K562 (cell line): ENCODE results near the gene TMEM247. TPM values are rescaled to one million over a fixed set of nuclear protein-coding genes. Genes with fewer than 3 reads are reported as not detected.

Experiments used
- ATAC-seq: fragments of 200-7000 bp; cut with Tn5 transposase; 3 replicates; pipeline ENCODE4 v1.9.1; 2020; ENCODE audit warnings: moderate library complexity
- BruUV-seq: library from RNA; stranded (reverse); fragments of 400-500 nt; replicated peaks from 2 replicates; lab custom pipeline; 2021; lab: Mats Ljungman, UMichigan
- CTCF ChIA-PET: fragments of 300-600 bp; formaldehyde crosslinking; extraction: SDS; loops from one replicate; lab custom pipeline; 2021; ENCODE audit warnings: low intra/inter-chr PET ratio; lab: Yijun Ruan, JAX
- POLR2A ChIA-PET: fragments of 300-600, 350-650 bp; sonication (Branson Sonifier 250); formaldehyde crosslinking; extraction: SDS; loops from one replicate; lab custom pipeline; 2021; ENCODE audit warnings: antibody characterized with exemption, inconsistent platforms; lab: Yijun Ruan, JAX
- DNase-seq, 4 experiments: peaks; one replicate each; pipeline versions ENCODE4 v3.0.0 to v3.0.0-alpha.2; 2011 to 2018; ENCODE audit warnings: low spot score in 3 of 4, mixed read lengths in 3 of 4; ENCODE audit errors: extremely low read depth in 1 of 4
- FAIRE-seq: peaks from 2 replicates; lab custom pipeline; 2011; peaks lifted over from hg19 to GRCh38; lab: Jason Lieb, UNC
- H2AFZ ChIP-seq: 2 replicates; pipeline ENCODE4 v1.6.0; 2011; ENCODE audit warnings: low read depth, low read length, control low read depth, inconsistent platforms
- H3K27ac ChIP-seq: fragments of 200-600 bp; 3 replicates; pipeline ENCODE4 v1.8.0; 2011; ENCODE audit warnings: low read depth, mild to moderate bottlenecking, control low read depth, inconsistent platforms, low read length, moderate library complexity, mixed read lengths; ENCODE audit errors: extremely low read depth
- H3K27me3 ChIP-seq, 2 experiments: fragments of 300-600 bp in 1 of 2; 2 replicates in 1 of 2; 3 replicates in 1 of 2; pipeline versions ENCODE4 v1.6.0 to v1.8.0; 2011; ENCODE audit warnings: inconsistent platforms in 2 of 2, low read length in 2 of 2, mild to moderate bottlenecking in 1 of 2, mixed read lengths in 1 of 2, moderate library complexity in 1 of 2; ENCODE audit not compliant: control insufficient read depth in 2 of 2, insufficient read depth in 2 of 2
- H3K36me3 ChIP-seq: fragments of 300-600 bp; 3 replicates; pipeline ENCODE4 v1.8.0; 2011; ENCODE audit warnings: mild to moderate bottlenecking, low read length, inconsistent platforms; ENCODE audit not compliant: control insufficient read depth, insufficient read depth
- H3K4me1 ChIP-seq, 2 experiments: fragments of 200-600 bp in 1 of 2; replicated peaks in 1 of 2; 2 replicates in 1 of 2; 3 replicates in 1 of 2; pipeline versions ENCODE4 v1.5.1 to v1.8.0; 2011; ENCODE audit warnings: inconsistent platforms in 2 of 2, low read length in 2 of 2, mild to moderate bottlenecking in 1 of 2, mixed read lengths in 1 of 2, moderate library complexity in 1 of 2; ENCODE audit not compliant: control insufficient read depth in 2 of 2, insufficient read depth in 2 of 2
- H3K4me2 ChIP-seq: 2 replicates; pipeline ENCODE4 v1.6.1; 2011; ENCODE audit warnings: low read length, control low read depth, inconsistent platforms, mixed read lengths; ENCODE audit not compliant: insufficient read depth
- H3K4me3 ChIP-seq: fragments of 200-600 bp; sonication (generic), shearing (Covaris generic); 2 replicates; pipeline ENCODE4 v1.5.1; 2016; ENCODE audit warnings: control low read depth, inconsistent platforms
- H3K79me2 ChIP-seq: fragments of 200-600 bp; 3 replicates; pipeline ENCODE4 v1.8.0; 2011; ENCODE audit warnings: low read length, inconsistent platforms; ENCODE audit not compliant: control insufficient read depth, insufficient read depth
- H3K9ac ChIP-seq, 2 experiments: 2 replicates each; pipeline versions ENCODE4 v1.6.0 to v1.6.1; 2011; ENCODE audit warnings: low read depth in 2 of 2, low read length in 2 of 2, control low read depth in 1 of 2, inconsistent platforms in 1 of 2, mild to moderate bottlenecking in 1 of 2, mixed read lengths in 1 of 2; ENCODE audit not compliant: insufficient read depth in 1 of 2
- H3K9me1 ChIP-seq: one replicate; pipeline ENCODE4 v1.6.0; 2011; ENCODE audit warnings: inconsistent platforms, mild to moderate bottlenecking, low read length, moderate library complexity; ENCODE audit not compliant: control insufficient read depth, insufficient read depth
- H3K9me3 ChIP-seq: replicated peaks from 2 replicates; pipeline ENCODE4 v1.5.1; 2011; ENCODE audit warnings: low read depth, low read length, inconsistent platforms; ENCODE audit not compliant: control insufficient read depth, insufficient read depth
- H4K20me1 ChIP-seq: replicated peaks from 2 replicates; pipeline ENCODE4 v1.6.1; 2011; ENCODE audit warnings: low read length, inconsistent platforms, mixed read lengths; ENCODE audit not compliant: control insufficient read depth, insufficient read depth
- CUX1 ChIP-seq: fragments of 200-800 bp; sonication (Bioruptor generic); IDR thresholded peaks from 2 replicates; pipeline ENCODE4 v1.6.1; 2016; ENCODE audit warnings: missing genetic modification characterization, missing compliant biosample characterization
- EWSR1 ChIP-seq: fragments of 450-650 bp; IDR thresholded peaks from 2 replicates; pipeline ENCODE4 v1.6.1; 2018; ENCODE audit warnings: borderline replicate concordance, mild to moderate bottlenecking, low read depth, moderate library complexity; ENCODE audit not compliant: partially characterized antibody
- POLR2AphosphoS2 ChIP-seq: IDR thresholded peaks from 2 replicates; pipeline ENCODE4 v1.6.1; 2012; ENCODE audit warnings: low read length, improper control_type of control experiment
- PREB ChIP-seq: sonication (generic); formaldehyde crosslinking; IDR thresholded peaks from 2 replicates; pipeline ENCODE4 v1.8.1; 2023; ENCODE audit warnings: mild to moderate bottlenecking, missing genetic modification reagents
- SFPQ ChIP-seq: fragments of 200-400 bp; formaldehyde crosslinking; IDR thresholded peaks from 2 replicates; pipeline ENCODE4 v1.6.1; 2017; ENCODE audit warnings: mild to moderate bottlenecking, low read depth, low read length, moderate library complexity
- SMARCA4 ChIP-seq: fragments of 450-650 bp; IDR thresholded peaks from 2 replicates; pipeline ENCODE4 v1.6.1; 2016
- TAF9B ChIP-seq: fragments of 450-650 bp; IDR thresholded peaks from 2 replicates; pipeline ENCODE4 v1.6.1; 2018; ENCODE audit warnings: mild to moderate bottlenecking; ENCODE audit not compliant: partially characterized antibody
- TEAD1 ChIP-seq, 2 experiments: fragments of 450-650 bp in 1 of 2; sonication (generic) in 1 of 2; formaldehyde crosslinking; IDR thresholded peaks; 2 replicates each; pipeline versions ENCODE4 v1.4.0 to v1.8.0; 2020 to 2022; ENCODE audit warnings: mild to moderate bottlenecking in 2 of 2, missing genetic modification reagents in 1 of 2
- TFE3 ChIP-seq: fragments of 450-650 bp; formaldehyde crosslinking; IDR thresholded peaks from 2 replicates; pipeline ENCODE4 v1.4.0; 2020; ENCODE audit warnings: mild to moderate bottlenecking, mixed read lengths
- ZC3H11A ChIP-seq: IDR thresholded peaks from 2 replicates; pipeline ENCODE4 v1.6.1; 2012; ENCODE audit warnings: low read depth, low read length, improper control_type of control experiment
- ZNF134 ChIP-seq: fragments of 250-450 bp; sonication (Bioruptor Pico); conservative IDR thresholded peaks from 2 replicates; pipeline ENCODE4 v1.4.0; 2020
- ZNF212 ChIP-seq: fragments of 450-650 bp; formaldehyde crosslinking; IDR thresholded peaks from 2 replicates; pipeline ENCODE4 v1.4.0; 2020; ENCODE audit warnings: mild to moderate bottlenecking
- WGBS: fragments of 100-300 bp; shearing (Covaris generic); methylation state at CpG from one replicate; pipeline ENCODE4 v1.1.6; 2016; ENCODE audit warnings: low coverage, mixed read lengths; ENCODE audit not compliant: insufficient coverage; ENCODE audit errors: missing lambda C conversion rate; 5-methylcytosine and 5-hydroxymethylcytosine counted together
- in situ Hi-C: fragments of 300-500 bp; cut with MboI; formaldehyde crosslinking; loops from 4 replicates; pipeline ENCODE4 v1.15.0; 2018; ENCODE audit warnings: inconsistent platforms, mixed read lengths
- intact Hi-C: fragments of 100-400 bp; cut with micrococcal nuclease; formaldehyde crosslinking; loops from 2 replicates; pipeline ENCODE4 v1.14.2; 2022
- polyA plus RNA-seq, 8 experiments: library from polyadenylated mRNA; depleted of rRNA in 4 of 8; stranded (reverse) in 5 of 8; unstranded in 3 of 8; fragments of >200 nt; fragmentation: Nextera tagmentation in 2 of 8; fragmentation: Illumina TruSeq in 1 of 8; extraction: Ambion mirVana in 2 of 8; extraction: Trizol in 1 of 8; gene quantifications; 2 replicates each; pipeline versions ENCODE4 v1.2.1 to v1.2.3, GENCODE V29; 2011 to 2014; ENCODE audit warnings: inconsistent platforms in 1 of 8, missing spikeins in 1 of 8
- total RNA-seq, 7 experiments: library from RNA; depleted of rRNA in 6 of 7; stranded (reverse); fragments of >200 nt in 6 of 7; fragmentation: Illumina TruSeq in 2 of 7; extraction: Trizol in 2 of 7; gene quantifications; 2 replicates each; pipeline versions ENCODE4 v1.2.1 to v1.2.3, GENCODE V29; 2011 to 2021; ENCODE audit warnings: low replicate concordance in 1 of 7

TMEM247 gene
- total and polyA plus RNA-seq, 9 of the 15 experiments (the other 6 are each of a cell fraction or from before 2014, with no cell fraction given), result 0.24 to 4.7 (median 3.1) TPM

- in situ Hi-C loops, result no loop called here
- no peak overlapping the region for H3K9ac ChIP-seq
- BruUV-seq, result no TSS peak
- H3K4me3 ChIP-seq, result no peak overlapping the region
- H3K79me2 ChIP-seq, result no peaks in the 10 kb centered on the region
- WGBS, result 51% methylated on average over 4 of the region's 4 CpGs
- H3K27me3 ChIP-seq, result peaks cover 0 to 3% of the 10 kb centered on the region in 2 experiments; a peak in 1 of 5 replicates
- intact Hi-C loops, result no loop called here
- ATAC-seq (no peak), FAIRE-seq (no peak), DNase-seq (no peak)
- H3K4me1 ChIP-seq, result peaks cover 4 to 6% of the 10 kb centered on the region in 2 experiments; a peak in 2 of 5 replicates
- no peak overlapping the region for H3K27ac ChIP-seq
- POLR2A ChIA-PET, result interaction anchor here (1.2 kb wide), 1 partner anchor 146 kb away, joined by 3 read pairs; no protein-coding TSS in a partner anchor
- no peaks in the 10 kb centered on the region for H3K9me1 ChIP-seq
- H3K9me3 ChIP-seq, result no peaks in the 10 kb centered on the region
- CTCF ChIA-PET, result no interaction called here
- no peak overlapping the region for H2AFZ ChIP-seq
- no peaks in the 10 kb centered on the region for H3K36me3 ChIP-seq
- H3K4me2 ChIP-seq, result no peak overlapping the region
- no peaks in the 10 kb centered on the region for H4K20me1 ChIP-seq
- TF ChIP-seq ZNF212 (CRISPR knock-in tag) (no peak), ZC3H11A (no peak), SMARCA4 (no peak), TFE3 (CRISPR knock-in tag) (no peak), TAF9B (no peak), TEAD1 (CRISPR knock-in tag; IDR thresholded peaks at IDR 0.05) (no peak), EWSR1 (no peak), PREB (no peak), CUX1 (CRISPR knock-in tag) (no peak), POLR2AphosphoS2 (no peak), ZNF134 (CRISPR knock-in tag) (no peak), SFPQ (no peak)
Observed at GRCh38 chr2:46498681-46499080, 19.3 kb downstream of the TMEM247 start.
